Pons (tissue), 1 donor: ENCODE results near the gene FBXO2.

ENCODE experiments used
- DNase-seq: peaks from one replicate; pipeline ENCODE4 v3.0.0-alpha.2; 2016; ENCODE audit warnings: low spot score

FBXO2 gene

GRCh38 chr1:11682287-11682771 is 28.1 kb upstream of the FBXO2 start:
- no peak for DNase-seq

GRCh38 chr1:11681071-11681771 is 27.0 kb upstream of the FBXO2 start, which contains the start of gene MAD2L2:
TSS of gene MAD2L2 (minus strand) at chr1:11681148. CDS start at chr1:11680601, 547 bp downstream.
- peak; percentile 67 for DNase-seq

- DNase-seq = no peak
Observed at GRCh38 chr1:11680270-11681070, 26.2 kb upstream of the FBXO2 start.

- no peak for DNase-seq
Observed at GRCh38 chr1:11678442-11678841, 24.2 kb upstream of the FBXO2 start.

- DNase-seq = no peak
Observed at GRCh38 chr1:11676386-11677103, 22.3 kb upstream of the FBXO2 start.

GRCh38 chr1:11675325-11675724 is 21.1 kb upstream of the FBXO2 start:
- no peak for DNase-seq

- no peak for DNase-seq
Observed at GRCh38 chr1:11674488-11674887, 20.3 kb upstream of the FBXO2 start.

- DNase-seq = no peak
Observed at GRCh38 chr1:11673089-11673769, 19.0 kb upstream of the FBXO2 start.

GRCh38 chr1:11671544-11672286 is 17.5 kb upstream of the FBXO2 start:
- no peak for DNase-seq

GRCh38 chr1:11671205-11671543 is 16.9 kb upstream of the FBXO2 start:
- DNase-seq = no peak

- DNase-seq = no peak
Observed at GRCh38 chr1:11670747-11671146, 16.5 kb upstream of the FBXO2 start.

- no peak for DNase-seq
Observed at GRCh38 chr1:11668516-11668915, 14.3 kb upstream of the FBXO2 start.

- no peak for DNase-seq
Observed at GRCh38 chr1:11664336-11665065, 10.3 kb upstream of the FBXO2 start.

- no peak for DNase-seq
Observed at GRCh38 chr1:11661103-11661502, 6.9 kb upstream of the FBXO2 start.

GRCh38 chr1:11659748-11660147 is 5.5 kb upstream of the FBXO2 start:
- DNase-seq = no peak

GRCh38 chr1:11658542-11658941 is 4.3 kb upstream of the FBXO2 start:
- DNase-seq = no peak

- DNase-seq = no peak
Observed at GRCh38 chr1:11657654-11658053, 3.4 kb upstream of the FBXO2 start.

- no peak for DNase-seq
Observed at GRCh38 chr1:11654939-11655808, 945 bp upstream of the FBXO2 start.

GRCh38 chr1:11653861-11654136 is 430 bp downstream of the FBXO2 start:
- DNase-seq = no peak
